ENCODE data around the gene RAD18.

Gene RAD18

DNA sequence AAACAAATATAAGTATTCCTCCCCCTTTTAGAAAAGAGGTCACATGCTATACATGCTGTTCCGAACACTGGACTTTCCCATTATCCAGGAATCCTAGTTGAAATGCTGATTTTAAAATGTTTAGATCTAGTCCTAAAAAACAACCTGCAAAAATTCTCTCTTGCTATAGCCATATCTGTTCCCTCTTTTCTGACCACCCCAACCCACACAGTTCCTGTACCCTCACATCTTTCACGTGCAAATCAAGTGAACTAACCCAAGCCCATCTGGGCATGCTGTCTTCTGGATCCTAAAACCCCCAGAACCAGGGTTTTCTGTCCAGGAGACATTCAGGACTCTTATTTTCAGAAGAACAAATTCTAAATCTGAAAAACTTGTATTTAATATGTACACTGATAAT is 67.4 kb downstream of the RAD18 start:
- DNase-seq (ENCODE audit: low spot score): no peak

DNA sequence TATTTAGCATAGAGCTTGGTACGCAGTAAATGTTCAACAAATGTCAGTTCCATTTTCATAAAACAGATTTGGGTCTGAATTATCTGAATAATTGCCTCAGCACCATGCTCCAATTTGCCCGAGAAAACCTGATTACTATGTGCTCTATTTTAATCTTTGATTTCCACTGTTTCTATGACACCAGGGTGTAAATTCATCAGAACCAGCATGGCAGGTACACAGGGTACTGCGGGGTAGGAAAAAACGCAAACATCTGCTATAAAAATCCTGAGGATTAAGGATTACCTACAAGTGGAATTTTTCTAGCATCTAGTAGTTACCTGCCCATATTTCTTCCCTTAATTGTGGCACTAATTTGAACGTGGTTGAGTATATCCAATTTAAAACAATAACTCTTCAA is 70.3 kb downstream of the RAD18 start:
- no peak for DNase-seq (ENCODE audit: low spot score)

DNA sequence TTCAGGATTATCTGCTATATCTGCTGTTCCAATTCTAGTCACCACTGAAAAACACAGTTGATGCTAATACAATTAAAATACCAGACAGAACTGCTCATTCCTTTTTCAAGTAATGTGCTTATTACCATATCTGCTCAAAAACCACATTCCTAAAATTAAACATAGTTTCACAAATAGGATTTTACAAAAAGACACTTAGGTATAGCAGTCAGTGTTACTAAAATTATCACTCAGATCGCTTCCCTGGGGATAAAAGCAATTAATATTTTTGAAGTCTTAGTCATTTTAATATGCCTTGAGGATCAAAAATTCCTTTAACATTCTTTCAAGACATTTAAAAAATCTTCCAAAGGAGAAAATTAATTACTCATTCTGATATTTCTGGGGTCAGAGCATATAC is 71.5 kb downstream of the RAD18 start:
- DNase-seq (ENCODE audit: low spot score): no peak

DNA sequence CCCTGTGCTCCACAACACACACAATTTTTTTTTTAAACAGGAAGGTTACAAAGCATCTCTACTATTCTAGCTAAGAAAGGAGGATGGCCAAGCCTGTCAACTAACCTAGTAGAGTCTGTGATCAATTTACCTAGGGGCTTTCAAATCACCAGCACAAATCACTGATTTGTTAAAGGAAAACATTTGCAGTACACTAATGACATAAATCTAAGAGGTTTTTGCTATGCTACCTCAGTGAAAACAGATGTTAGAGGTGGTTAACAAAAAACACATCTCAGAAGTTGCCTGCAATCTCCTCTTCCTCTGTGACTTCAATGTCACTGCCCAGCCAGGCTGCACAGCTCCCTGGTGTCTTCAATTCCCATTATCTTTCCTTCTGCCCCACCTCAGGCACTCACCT is 72.0 kb downstream of the RAD18 start:
- no peak for DNase-seq (ENCODE audit: low spot score)

DNA sequence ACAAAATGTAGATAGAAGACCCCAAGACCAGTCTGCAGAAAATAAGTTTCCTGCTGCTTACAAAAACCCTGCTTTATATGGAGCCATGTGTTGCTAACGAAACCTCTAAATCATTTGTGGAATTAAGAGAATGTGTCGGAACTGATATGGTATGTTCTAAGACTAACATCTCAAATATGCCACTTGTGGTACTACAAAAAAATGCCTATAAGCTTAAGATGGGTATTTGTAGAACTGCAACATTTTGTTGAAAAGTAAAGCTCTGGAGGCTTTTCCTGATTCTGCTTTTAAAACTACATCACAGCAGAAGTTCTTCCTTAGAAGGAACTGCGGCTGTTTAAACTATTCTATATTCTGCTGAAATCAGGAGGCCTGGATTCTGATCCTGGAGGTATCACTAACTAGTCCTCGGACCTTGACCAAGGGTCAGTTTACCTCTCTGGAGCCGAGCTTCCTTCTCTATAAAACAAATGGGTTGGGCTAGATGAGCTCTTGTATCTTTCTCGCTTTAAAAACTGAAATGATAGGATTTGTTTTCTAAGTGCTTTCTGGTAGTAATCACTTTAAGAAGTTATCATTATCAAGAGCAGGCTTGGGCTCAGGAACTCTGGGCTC is 74.9 kb downstream of the RAD18 start:
- DNase-seq (ENCODE audit: low spot score): no peak

DNA sequence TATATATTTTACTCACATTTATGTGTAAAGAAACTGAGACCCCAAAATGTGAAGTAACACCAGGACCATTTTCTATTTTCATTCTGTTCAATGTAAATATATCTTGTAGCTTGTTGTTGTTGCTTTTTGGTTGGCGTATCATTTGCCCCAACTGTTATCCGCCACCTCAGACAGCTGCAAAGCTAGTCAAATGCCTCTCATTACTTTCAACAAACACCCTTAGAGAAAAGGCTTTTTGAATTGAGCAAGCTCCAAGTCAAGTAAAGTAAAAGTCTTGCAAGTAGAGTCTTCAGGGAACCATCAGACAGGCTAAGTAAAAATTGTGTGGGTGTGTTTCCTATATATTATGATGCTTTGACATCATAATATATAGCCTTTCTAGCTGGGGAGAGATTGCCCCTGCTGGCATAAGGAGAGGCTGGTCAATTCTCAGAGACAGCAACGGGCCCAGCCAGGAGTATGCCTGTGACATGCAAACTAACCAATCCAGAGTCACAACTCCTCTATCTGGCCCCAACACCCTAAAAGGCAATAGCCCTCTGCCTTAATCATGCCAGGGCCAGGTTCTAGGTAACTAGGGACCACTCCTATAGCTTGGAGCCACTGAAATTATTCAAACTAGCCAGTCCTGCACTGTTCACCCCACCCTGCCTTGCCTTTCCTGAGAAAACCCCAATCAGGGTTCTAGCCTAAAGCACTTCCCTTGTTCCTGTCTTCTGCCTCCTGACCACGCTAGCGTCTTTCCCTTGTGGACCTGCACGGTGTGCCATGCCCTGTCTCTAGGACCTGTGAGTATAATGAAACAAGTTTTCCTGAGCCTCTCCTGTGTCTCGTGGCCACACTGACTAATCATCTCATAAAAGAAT is 75.6 kb downstream of the RAD18 start:
- DNase-seq (ENCODE audit: low spot score): no peak

DNA sequence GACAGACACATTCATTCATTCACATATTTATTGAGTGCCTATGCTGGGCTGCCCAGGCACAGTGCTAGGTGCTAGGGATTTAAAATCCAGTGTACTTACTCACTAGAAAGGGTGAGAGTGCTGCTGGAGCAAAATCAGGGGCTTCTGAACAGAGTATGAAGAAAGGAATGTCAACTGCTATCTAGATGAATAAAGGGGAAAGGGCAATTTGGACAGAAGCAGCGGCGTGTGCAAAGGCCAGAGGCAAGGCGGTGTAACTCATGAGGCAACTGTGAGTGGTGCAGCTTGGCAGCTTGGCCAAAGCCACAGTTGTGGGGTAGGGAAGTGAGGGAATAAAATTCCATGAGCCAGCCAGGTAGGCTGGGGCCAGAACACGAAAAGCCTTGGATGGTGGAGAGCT is 76.7 kb downstream of the RAD18 start:
- no peak for DNase-seq (ENCODE audit: low spot score)

DNA sequence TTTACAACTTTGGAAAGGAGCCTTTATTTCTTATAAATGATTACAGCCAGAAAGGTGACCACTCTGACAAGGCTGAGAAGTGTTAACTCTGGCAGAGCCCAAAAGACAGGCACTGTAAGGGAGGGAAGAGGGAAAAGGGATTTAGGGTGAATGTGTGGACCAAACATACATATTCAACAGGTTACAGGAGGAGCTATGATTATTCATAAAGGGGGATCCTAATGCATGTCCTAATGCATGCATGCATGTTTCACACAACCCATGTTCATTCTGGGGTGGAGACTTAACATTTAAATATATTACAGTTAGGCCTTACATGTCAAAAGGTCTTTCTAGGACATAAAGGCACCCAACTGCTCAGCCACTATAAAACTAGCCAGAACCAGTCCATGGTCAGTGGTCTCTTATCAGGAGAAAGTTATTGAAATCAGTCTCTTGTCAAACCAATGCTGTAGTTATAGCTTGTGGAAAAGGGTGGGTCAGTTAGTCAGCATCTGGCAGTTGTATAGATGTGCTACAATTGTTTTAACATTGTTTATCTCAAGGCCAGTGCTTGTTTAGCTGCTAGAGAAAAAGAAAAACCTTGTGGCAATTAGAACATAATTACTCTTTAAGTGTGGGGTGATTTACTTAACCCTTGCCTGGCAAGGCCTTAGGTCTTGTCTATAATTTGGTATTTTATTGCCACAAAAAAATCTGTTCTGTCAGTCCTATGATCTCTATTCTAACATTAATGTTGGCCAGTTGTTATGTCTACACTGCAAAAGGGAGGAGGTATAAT is 77.5 kb downstream of the RAD18 start:
- no peak for DNase-seq (ENCODE audit: low spot score)

DNA sequence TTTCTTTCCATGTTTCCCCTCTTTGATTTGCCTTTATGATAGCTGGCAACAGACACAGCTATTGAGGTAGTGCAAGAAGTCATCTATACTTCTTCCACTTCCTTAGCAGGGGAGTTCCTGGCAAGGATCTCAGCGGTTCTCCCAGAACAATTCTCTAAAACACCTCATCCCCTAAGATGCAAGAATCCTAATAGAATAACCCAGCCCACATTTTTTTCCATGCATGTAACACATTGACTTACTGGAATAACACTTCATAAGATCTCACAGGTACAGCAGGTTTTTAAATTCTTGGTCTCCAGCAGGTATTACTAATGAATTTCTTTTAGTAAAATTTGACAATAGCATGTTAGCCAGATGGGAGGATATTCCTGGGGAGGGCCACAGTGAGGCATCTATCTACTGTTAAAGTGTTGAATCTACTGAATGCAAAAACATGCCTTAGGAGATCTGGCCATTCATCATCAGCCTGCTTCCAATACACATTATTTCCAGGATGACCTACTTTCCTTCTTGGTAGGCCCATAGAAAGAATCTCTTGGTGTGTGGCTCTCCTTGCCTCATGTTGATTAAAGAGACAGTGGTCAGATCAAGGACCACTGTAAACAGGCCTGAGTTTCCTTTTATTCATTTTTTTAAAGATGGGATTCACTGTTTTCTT is 78.5 kb downstream of the RAD18 start:
- no peak for DNase-seq (ENCODE audit: low spot score)

DNA sequence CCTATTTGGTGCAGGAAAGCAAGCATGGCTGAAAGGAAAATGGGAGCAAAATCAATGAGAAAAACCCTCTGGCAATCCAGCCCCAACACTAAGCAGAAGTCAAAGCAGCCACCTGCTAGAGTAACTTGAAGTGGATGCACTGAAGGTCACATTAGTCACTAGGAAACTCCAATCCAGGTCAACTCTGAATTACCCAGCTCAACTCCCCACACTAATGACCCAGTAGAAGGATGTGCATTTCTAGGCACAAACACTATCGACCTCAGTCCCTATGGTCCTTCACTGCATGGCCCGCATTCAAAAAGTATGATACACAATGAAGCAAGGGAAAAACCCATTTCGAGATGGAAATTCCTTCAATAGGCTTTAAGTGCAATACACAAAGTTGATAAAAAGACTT is 80.6 kb downstream of the RAD18 start:
- no peak for DNase-seq (ENCODE audit: low spot score)

DNA sequence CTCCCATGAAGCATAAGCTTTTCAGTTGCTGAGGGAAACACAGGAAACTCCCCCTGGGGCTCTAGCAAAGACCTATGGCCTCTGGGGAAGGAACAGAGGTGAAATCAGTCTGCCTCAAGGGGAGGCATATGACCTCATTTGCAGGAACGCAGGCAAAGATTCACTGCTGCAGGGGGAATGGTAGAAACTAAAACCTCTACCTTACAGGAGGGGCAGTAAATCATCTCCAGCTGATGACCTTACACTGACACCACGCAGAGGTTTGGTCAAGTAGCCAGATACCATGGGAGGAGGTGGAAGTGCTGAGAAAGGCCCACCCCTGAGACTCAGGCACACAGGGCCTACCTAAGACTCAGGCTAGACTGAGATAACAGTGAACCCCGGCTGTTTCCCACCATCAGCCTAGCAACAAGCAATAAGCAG is 81.1 kb downstream of the RAD18 start:
- no peak for DNase-seq (ENCODE audit: low spot score)

DNA sequence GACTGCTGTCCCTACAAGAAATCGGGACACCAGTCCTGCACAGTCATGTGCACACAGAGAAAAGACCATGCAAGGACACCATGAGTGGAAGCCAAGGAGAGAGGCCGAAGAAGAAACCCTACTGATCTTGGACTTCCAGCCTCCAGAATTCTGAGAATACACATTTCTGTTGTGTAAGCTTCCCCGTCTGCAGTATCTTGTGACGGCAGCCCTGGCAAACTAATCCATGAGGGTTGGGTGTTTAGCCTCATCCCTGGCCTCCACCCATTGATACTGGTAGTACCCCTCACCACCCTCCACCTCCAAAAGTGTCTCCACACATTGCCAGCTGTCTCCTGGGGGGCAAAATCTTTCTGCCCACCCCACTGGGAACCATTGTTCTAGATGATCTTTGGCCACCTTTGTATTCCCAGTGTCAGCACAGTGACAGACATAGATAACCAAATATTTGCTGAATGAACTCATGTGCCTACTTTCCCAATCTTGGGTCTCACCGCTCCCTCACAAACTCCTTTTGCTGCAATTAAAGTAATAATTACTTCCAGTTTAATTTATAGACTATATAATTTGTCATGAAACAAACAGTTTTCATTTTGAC is 83.8 kb downstream of the RAD18 start:
- DNase-seq (ENCODE audit: low spot score): no peak

DNA sequence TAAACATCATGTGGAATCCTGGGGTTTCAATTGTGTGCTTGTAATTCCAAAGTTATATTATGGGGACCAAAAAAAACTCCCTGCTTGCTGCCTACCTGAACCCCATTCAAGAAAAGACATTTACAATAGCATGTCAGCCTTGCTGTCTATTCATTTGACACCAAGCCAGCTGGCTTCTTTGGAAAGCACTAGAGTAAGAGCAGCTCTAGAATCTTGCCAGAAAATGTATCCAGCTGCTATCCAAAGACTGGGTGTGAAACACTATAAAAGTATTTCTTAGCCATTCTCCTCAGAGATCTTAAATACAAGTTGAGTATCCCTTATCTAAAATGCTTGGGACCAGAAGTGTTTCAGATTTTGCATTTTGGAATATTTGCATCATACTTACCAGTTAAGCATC is 87.4 kb downstream of the RAD18 start:
- no peak for DNase-seq (ENCODE audit: low spot score)

DNA sequence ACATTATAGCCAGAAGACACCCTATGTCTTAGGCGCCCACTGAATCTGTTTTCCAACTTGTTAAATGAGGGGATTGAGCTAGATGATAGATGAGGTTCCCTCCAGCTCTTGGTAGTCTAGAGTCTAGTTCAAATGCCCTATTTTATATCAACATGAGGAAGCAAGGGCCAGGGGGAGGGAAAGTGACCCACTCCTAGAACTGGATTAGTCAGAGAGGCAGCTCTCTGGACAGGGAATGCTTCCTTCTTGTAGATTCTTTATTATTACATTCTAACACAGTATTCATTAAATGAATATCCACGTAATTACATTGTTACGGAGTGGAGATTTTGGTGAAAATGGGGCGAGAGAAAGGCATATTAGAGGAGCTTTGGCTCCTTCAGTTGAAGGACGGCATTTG is 89.5 kb downstream of the RAD18 start:
- no peak for DNase-seq (ENCODE audit: low spot score)

DNA sequence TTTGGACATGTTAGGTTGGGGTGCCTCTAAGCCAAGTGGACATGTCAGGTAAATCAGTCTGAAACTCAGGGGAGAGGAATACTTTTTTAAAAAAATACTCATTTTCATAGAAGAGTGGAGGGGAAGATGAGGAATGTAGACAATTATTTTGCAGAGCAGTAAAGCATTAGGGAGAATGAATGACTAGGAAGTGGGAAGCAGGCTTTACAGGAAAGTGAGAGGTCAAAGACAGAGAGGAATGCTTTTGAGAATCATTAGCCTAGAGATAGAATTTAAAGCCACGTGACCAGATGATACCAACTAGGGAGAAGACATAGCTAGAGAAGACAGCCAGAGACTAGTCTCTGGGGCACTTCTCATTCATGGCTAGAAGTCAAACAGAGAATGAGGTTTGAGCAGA is 91.0 kb downstream of the RAD18 start:
- DNase-seq (ENCODE audit: low spot score): no peak

DNA sequence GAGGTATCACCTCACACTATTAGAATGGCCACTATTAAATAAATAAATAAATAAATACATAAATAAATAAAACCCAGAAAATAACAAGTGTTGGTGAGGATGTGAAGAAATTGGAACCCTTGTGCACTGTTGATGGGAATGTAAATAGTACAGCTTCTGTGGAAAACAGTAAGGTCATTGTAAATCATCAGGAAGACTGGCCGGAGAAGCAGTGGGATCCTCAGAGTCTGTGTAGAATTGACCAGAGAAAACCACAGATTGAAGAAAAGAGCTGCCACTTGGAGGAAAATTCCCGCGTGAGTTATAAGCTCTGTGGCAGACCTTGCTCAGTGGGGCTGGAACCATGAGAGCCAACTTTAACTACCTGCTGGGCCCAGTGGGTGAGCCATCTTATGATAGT is 92.0 kb downstream of the RAD18 start:
- DNase-seq (ENCODE audit: low spot score): no peak

DNA sequence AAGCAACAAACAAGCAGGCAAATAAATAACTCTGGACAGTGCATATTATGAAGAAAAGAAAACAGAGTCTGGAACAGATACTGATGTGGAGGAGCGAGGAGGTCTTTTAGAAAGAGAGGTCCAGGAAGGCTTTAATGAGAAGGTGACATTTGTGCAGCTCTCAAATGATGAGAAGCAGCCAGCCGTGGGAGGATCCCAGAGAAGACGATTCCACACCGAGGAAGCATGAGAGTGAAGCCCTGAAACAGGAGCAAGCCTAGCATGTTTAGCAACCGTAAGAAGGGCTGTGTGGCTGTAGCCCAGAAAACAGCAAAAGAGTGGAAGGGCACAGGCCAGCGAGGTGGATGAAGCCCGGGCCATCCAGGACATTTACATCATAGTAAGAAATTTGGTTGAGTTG is 93.1 kb downstream of the RAD18 start:
- DNase-seq (ENCODE audit: low spot score): no peak

DNA sequence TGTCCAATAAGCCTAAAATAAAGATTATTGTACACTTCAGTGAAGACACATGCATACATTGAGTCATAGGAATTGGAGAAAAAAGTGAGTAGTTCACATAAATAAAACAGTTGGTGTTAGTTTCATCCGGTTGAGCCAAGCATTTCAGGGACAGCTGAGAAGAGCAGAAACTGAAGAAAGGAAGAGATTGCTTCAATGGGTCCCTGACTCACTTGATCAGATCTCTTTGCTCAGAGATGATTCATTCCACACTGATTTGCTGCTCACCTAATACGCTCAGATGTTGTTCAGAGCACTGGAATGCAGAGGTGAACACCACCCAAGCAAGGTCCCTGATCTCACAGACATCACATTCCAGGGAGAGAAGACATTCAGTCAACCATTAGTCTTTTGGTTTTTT is 93.7 kb downstream of the RAD18 start:
- DNase-seq (ENCODE audit: low spot score): no peak

DNA sequence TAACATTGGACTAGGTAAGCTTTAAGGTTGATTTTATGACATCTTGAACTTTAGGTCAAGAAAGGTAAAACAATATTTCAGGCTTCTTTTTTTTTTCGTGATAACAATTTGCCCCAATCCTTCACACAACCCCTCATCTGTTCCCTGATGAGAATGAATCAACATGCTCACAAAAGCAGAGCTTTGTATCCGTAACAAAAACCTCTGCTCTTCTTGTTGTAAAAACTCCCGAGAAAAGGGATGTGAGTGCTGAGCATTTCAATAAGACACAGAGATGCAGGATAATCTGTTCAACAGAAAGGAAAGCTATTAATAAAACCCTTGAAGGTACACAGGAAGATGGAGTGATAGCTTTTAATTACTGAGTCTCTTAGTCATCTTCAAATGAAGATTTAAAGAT is 94.3 kb downstream of the RAD18 start:
- DNase-seq (ENCODE audit: low spot score): no peak

DNA sequence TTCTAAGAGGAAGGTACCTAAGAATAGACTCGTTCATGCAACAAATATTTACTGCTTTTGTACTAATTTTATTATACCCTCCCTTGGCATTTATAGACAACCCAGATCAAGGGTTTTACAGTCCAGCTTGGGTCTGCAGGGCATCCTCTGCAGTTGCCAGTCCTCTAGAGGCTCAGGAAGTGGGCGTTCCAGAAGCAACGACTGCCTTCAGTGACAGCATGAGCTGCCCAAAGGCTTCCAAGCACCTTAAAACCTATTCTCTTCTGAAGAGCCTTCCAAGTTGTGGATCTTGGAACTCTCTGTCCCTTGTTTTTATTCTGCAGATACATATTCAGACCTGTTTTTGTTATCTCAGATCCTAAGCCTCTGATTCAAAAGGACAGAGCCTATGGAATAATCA is 95.6 kb downstream of the RAD18 start:
- no peak for DNase-seq (ENCODE audit: low spot score)

DNA sequence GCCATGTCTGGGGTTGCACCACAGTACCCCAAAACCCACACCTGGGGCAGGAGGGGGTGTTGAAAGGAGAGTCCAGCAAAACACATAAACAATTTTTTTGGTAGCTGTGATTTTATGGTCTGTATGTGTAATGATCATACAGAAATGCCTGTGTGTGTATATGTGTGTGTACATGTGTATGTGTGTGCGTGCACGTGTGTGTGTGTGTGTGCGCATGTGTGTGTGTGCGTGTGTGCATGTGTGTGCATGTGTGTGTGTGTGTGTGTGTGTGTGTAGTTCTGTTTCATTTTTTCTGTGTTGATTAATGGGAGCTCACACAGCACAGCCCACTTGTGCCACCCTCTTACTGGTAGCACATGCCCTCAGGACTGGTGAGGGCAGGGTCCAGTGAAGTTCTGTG is 97.6 kb downstream of the RAD18 start:
- DNase-seq (ENCODE audit: low spot score): no peak
